ENCODE measurements around the gene FAH. TPM values are rescaled to one million over a fixed set of nuclear protein-coding genes. Genes with fewer than 3 reads are reported as not detected.

Gene FAH
- total RNA-seq, 4 donors from 2014 or later, result 11.1 to 15.0 (median 14.0) TPM

GRCh38 chr15:80141916-80142598 lies 10.7 kb upstream of the FAH start:
- Histone ChIP-seq H3K27ac (replicated peaks in 1 of 4) (no peak overlapping the region), H3K9me3 (no peaks in the 10 kb centered on the region), H3K4me1 (peaks cover 0 to 6% (median 4%) of the 10 kb centered on the region in 4 donors), H3K36me3 (peaks cover 0 to 8% (median 0%) of the 10 kb centered on the region in 4 donors), H3K27me3 (no peaks in the 10 kb centered on the region), H3K4me3 (no peak overlapping the region)
- 93% methylated on average over 5 of the region's 5 CpGs for WGBS
- TF ChIP-seq EP300 (IDR thresholded peaks at IDR 0.05) (no peak), CTCF (IDR thresholded peaks at IDR 0.05) (no peak), POLR2AphosphoS5 (IDR thresholded peaks at IDR 0.05) (no peak), POLR2A (IDR thresholded peaks at IDR 0.05; ENCODE audit: low read depth) (no peak)
- intact Hi-C loops (cut with DNase I), result no loop called here
- DNase-seq (ENCODE audit: extremely low spot score), result no peak

GRCh38 chr15:80142646-80143045 lies 10.2 kb upstream of the FAH start:
- intact Hi-C loops (cut with DNase I), result no loop called here
- TF ChIP-seq CTCF (IDR thresholded peaks at IDR 0.05) (no peak), POLR2A (IDR thresholded peaks at IDR 0.05; ENCODE audit: low read depth) (no peak), EP300 (IDR thresholded peaks at IDR 0.05) (no peak), POLR2AphosphoS5 (IDR thresholded peaks at IDR 0.05) (no peak)
- no peaks in the 10 kb centered on the region for H3K4me1 ChIP-seq
- 75% methylated on average over 5 of the region's 5 CpGs for WGBS
- peaks cover 0 to 7% (median 0%) of the 10 kb centered on the region in 4 donors for H3K36me3 ChIP-seq
- no peak overlapping the region for H3K4me3 ChIP-seq
- H3K27ac ChIP-seq (replicated peaks in 1 of 4), result no peak overlapping the region
- no peak for DNase-seq (ENCODE audit: extremely low spot score)
- no peaks in the 10 kb centered on the region for H3K9me3 ChIP-seq
- no peaks in the 10 kb centered on the region for H3K27me3 ChIP-seq

- WGBS, result 79% methylated on average over 6 of the region's 6 CpGs
- H3K27ac ChIP-seq (replicated peaks in 1 of 4), result peak overlapping the region in 2 of 4 donors; percentile 84 to 86
- TF ChIP-seq EP300 (IDR thresholded peaks at IDR 0.05) (no peak), CTCF (IDR thresholded peaks at IDR 0.05) (no peak), POLR2AphosphoS5 (IDR thresholded peaks at IDR 0.05) (no peak), POLR2A (IDR thresholded peaks at IDR 0.05; ENCODE audit: low read depth) (no peak)
- intact Hi-C loops (cut with DNase I), result no loop called here
- DNase-seq (ENCODE audit: extremely low spot score), result no peak
- no peaks in the 10 kb centered on the region for H3K36me3 ChIP-seq
- H3K4me1 ChIP-seq, result peaks cover 10 to 34% (median 20%) of the 10 kb centered on the region in 4 donors
- no peaks in the 10 kb centered on the region for H3K27me3 ChIP-seq
- H3K9me3 ChIP-seq, result no peaks in the 10 kb centered on the region
- H3K4me3 ChIP-seq, result no peak overlapping the region
Observed at GRCh38 chr15:80151148-80151547, 1.7 kb upstream of the FAH start.

GRCh38 chr15:80151576-80151975 lies 1.2 kb upstream of the FAH start:
- peak overlapping the region in 2 of 4 donors; percentile 64 to 75 for H3K4me3 ChIP-seq
- peak overlapping the region; percentile 82 to 86 (median 84) for H3K27ac ChIP-seq (replicated peaks in 1 of 4)
- DNase-seq (ENCODE audit: extremely low spot score), result no peak
- peaks cover 10 to 34% (median 20%) of the 10 kb centered on the region in 4 donors for H3K4me1 ChIP-seq
- H3K36me3 ChIP-seq, result no peaks in the 10 kb centered on the region
- H3K9me3 ChIP-seq, result no peaks in the 10 kb centered on the region
- intact Hi-C loops (cut with DNase I), result no loop called here
- WGBS, result 57% methylated on average over 3 of the region's 3 CpGs
- TF ChIP-seq EP300 (IDR thresholded peaks at IDR 0.05) (no peak), POLR2AphosphoS5 (IDR thresholded peaks at IDR 0.05) (no peak), CTCF (IDR thresholded peaks at IDR 0.05) (no peak), POLR2A (IDR thresholded peaks at IDR 0.05; ENCODE audit: low read depth) (no peak)
- H3K27me3 ChIP-seq, result no peaks in the 10 kb centered on the region
